NCI-H2107 (cell line): ENCODE measurements around the gene LRRC8C.

Source experiments
- DNase-seq: peaks from one replicate; lab custom pipeline; 2025; lab: John Stamatoyannopoulos, UW

LRRC8C gene

DNA sequence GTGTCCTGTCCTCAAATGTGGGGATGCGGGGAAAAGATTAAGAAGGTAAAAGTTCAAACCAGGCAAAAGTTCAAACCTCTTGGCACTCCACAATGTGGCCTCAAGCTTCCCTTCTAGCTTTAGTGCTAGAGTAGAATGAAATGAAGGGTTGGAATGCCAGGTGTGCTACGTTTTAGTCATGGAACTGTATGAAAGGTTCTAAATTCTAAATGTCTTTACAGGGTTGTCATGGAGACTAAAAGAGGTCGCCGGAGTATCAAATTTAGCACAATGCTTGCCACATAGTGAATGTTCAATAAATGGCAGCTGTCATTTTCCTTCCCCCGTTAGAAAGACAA is 130.7 kb downstream of the LRRC8C start:
- DNase-seq = no peak

DNA sequence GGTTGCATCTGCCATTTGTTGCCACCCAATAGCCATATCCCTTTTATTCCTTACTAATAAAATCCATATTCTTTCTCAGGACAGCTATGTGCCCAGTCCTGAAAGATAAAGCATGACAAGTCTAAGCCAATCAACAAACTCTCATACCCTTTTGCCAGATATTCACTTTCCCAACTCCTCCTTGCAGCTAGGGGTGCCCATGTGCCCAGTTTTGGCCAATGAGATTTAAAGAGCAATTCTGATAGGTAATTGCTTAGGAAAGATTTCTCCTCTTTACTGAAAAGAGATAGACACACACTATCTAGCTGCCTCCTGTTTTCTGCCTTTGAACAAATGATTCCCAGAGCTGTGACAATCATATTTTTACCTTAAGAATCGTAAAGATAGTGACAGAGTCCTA is 132.9 kb downstream of the LRRC8C start:
- no peak for DNase-seq

GRCh38 chr1:89767618-89768017 is 134.7 kb downstream of the LRRC8C start:
- no peak for DNase-seq
